ENCODE results near the gene RPS5.
A peak's percentile ranks its signal among the peaks of the same experiment; 100 is the strongest.
"Not testable (repeated sequence)": the region's sequence is repeated elsewhere in the genome, so short reads cannot be mapped to it uniquely, and the experiment has no call there.

Gene RPS5

DNA sequence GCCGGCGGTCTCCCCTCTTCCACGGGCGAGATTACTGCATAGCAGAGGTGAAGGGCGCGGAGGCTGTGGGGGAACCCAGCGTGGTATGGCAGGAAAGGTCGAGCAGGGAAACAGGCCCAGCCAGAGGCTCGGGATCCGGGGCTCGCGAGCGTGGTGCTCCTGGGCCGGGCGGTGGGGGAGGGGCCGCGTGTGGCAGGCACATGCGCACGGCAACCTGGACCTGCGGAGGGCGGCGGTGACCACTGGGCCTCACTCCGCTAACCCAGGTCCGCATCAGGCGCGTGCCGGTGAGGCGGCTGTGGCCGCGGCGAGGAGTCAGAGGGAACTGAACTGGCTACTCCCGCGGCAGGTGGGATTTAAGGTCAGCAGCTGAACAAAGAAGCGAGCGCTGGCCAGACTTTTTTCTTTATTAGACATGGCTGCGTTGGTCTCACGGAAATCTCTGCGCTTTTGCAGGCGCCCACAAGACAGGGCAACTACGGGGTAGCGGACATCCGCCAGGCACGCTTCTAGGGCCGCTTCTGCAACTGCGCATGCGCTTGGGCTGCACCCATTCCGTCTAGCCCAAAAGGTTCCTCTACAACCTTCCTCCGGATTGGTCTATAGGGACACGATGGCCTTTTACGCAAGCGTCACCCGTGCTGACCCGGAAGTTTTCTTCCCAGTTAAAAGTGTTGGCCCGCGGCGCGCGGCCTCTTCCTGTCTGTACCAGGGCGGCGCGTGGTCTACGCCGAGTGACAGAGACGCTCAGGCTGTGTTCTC is at the start of gene RPS5:
RPS5 (plus strand) TSS at position 694 of the 762 bp plus-strand sequence. CDS start 869 bp downstream, outside the sequence.
- peak within 1 kb of the TSS; percentile 88 for H3K4me3 ChIP-seq (ENCODE audit: low read depth, low read length)
- TF ChIP-seq, protein P1, sequence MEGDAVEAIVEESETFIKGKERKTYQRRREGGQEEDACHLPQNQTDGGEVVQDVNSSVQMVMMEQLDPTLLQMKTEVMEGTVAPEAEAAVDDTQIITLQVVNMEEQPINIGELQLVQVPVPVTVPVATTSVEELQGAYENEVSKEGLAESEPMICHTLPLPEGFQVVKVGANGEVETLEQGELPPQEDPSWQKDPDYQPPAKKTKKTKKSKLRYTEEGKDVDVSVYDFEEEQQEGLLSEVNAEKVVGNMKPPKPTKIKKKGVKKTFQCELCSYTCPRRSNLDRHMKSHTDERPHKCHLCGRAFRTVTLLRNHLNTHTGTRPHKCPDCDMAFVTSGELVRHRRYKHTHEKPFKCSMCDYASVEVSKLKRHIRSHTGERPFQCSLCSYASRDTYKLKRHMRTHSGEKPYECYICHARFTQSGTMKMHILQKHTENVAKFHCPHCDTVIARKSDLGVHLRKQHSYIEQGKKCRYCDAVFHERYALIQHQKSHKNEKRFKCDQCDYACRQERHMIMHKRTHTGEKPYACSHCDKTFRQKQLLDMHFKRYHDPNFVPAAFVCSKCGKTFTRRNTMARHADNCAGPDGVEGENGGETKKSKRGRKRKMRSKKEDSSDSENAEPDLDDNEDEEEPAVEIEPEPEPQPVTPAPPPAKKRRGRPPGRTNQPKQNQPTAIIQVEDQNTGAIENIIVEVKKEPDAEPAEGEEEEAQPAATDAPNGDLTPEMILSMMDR (IDR thresholded peaks at IDR 0.05; ENCODE audit: insufficient read depth, low read depth, low read length, missing control alignments): no peak
- peak; percentile 99 for DNase-seq (ENCODE audit: low read depth)

DNA sequence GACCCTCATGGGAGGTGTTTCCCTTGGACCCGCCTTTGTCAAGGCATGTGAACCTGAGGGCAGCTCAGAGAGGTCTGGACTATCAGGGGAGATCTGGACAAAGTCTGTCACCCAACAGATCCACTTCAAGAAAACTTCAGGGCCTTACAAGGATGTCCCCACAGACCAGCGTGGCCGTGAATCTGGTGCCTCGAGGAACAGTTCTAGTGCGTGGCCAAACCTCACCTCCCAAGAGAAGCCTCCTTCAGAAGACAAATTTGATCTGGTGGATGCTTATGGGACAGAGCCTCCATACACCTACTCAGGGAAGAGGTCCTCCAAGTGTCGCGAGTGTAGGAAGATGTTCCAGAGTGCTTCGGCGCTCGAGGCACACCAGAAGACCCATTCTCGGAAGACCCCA is 48.7 kb upstream of the RPS5 start:
- TF ChIP-seq, protein P1 (IDR thresholded peaks at IDR 0.05; ENCODE audit: insufficient read depth, low read depth, low read length, missing control alignments): no peak
- H3K4me3 ChIP-seq (ENCODE audit: low read depth, low read length): no peak overlapping the region

DNA sequence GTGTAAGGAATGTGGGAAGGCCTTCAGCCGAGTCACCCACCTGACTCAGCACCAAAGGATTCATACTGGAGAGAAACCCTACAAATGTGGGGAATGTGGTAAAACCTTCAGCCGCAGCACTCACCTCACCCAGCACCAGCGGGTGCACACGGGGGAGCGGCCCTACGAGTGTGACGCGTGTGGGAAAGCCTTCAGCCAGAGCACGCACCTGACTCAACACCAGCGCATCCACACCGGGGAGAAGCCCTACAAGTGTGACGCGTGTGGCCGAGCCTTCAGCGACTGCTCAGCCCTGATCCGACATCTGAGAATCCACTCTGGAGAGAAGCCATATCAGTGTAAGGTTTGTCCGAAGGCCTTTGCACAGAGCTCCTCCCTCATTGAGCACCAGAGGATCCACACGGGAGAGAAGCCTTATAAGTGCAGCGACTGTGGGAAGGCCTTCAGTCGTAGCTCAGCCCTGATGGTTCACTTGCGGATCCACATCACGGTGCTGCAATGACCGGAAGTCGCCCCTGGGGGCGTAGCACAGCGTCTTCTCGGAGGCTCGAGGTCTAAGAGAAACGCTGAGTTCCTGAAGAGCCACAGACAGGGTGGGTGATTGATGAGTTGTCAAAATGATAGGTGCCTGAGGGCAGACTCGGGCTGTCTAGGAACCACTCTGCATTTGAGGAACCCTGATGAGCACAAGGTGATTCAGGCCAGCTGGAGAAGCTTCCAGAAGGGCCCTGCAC is 48.1 kb upstream of the RPS5 start:
- no peak overlapping the region for H3K4me3 ChIP-seq (ENCODE audit: low read depth, low read length)
- TF ChIP-seq, protein P1 (IDR thresholded peaks at IDR 0.05; ENCODE audit: insufficient read depth, low read depth, low read length, missing control alignments): no peak
- DNase-seq (ENCODE audit: low read depth): no peak

More for the DNA sequence above, 48.7 kb upstream of the RPS5 start:
- DNase-seq (ENCODE audit: low read depth): no peak

DNA sequence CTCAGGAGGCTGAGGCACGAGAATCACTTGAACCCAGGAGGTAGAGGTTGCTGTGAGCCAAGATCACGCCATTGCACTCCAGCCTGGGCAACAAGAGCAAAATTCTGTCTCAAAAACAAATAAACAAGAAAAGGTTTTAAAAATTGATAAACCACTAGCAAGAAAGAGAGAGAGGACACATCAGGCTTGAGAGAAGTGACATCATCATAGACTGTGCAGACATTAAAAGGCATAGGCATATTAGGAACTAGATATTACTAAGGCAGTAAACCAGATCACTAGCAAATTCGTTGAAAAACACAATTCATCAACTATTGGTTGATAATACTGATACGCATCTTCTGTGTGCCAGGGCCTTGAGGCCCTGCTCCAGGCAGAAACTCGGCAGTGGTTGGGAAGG is 41.5 kb upstream of the RPS5 start:
- TF ChIP-seq, protein P1 (IDR thresholded peaks at IDR 0.05; ENCODE audit: insufficient read depth, low read depth, low read length, missing control alignments): no peak
- no peak for DNase-seq (ENCODE audit: low read depth)
- no peak overlapping the region for H3K4me3 ChIP-seq (ENCODE audit: low read depth, low read length)

DNA sequence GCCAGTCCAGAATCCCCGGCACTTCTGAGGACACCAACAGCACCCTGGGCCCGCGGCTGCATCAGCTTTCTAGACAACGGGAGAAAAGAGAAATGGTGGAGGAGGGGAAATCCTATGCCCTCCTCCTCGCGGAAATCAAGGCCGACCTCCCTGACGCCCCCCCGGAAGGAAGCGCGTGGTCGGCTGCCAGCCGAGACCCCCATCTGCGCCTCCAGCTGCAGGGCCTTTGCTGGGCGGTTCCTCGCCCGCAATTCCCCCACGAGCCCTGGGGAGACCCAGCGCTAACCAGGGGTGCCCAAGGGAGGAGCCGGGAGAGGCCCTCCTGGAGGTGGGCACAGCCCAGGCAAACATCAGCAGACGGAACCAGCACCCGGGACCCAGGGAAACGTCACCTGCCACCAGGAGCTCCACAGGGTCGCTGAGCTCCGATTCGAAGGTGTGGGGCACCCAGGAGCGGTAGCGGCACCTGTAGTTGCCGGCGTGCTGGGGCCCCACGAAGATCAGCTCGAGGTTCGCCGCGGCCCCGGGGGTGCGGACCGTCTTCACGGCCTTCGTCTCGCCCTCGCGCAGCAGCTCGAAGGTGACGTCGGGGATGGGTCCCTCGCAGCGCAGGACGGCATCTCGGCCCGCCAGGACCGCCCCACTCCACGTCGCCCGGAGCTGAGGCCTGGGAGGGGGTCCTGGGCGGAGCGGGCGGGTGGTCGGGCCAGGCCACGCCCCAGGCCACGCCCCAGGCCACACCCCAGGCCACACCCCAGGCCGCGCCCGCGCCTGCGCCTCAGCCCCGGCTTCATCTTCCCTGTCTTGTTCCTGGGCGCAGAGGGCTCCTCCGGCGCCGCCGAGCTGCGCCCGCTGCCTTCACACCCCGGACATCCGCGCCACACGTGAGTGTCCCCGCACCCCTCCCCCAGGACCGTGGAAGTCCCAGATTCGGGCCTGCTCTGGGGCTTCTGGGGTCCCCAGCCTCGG is 39.8 kb upstream of the RPS5 start:
- TF ChIP-seq, protein P1 (IDR thresholded peaks at IDR 0.05; ENCODE audit: insufficient read depth, low read depth, low read length, missing control alignments): no peak
- peak overlapping the region; percentile 98 for H3K4me3 ChIP-seq (ENCODE audit: low read depth, low read length)
- DNase-seq (ENCODE audit: low read depth): peak; percentile 90

DNA sequence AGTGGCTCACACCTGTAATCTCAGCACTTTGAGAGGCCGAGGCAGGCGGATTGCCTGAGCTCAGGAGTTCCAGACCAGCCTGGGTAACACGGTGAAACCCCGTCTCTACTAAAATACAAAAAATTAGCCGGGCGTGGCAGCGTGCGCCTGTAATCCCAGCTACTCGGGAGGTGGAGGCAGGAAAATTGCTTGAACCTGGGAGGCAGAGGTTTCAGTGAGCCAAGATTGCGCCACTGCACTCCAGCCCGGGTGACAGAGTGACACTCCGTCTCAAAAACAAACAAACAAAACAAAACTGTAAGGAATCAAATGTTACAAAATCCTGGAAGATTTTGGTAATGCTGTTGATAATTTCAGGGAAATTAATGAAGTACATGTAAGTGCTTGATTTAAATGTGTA is 39.0 kb upstream of the RPS5 start:
- H3K4me3 ChIP-seq (ENCODE audit: low read depth, low read length): peak overlapping the region; percentile 98
- DNase-seq (ENCODE audit: low read depth): not testable (repeated sequence)

Measured in GM12865 (cell line).